HCT116 (cell line): ENCODE measurements around the gene TYROBP. TPM values are rescaled to one million over a fixed set of nuclear protein-coding genes. Genes with fewer than 3 reads are reported as not detected.

Experiments used
- ATAC-seq: fragments of 200-7000 bp; cut with Tn5 transposase; 2 replicates; pipeline ENCODE4 v1.9.1; 2020; ENCODE audit warnings: mild to moderate bottlenecking, moderate library complexity
- BruUV-seq: library from RNA; stranded (reverse); fragments of 400-500 nt; replicated peaks from 2 replicates; lab custom pipeline; 2021; lab: Mats Ljungman, UMichigan
- CTCF ChIA-PET: fragments of 300-600 bp; sonication (Branson Sonifier 250); formaldehyde crosslinking; loops from one replicate; lab custom pipeline; 2021; ENCODE audit warnings: antibody characterized with exemption; lab: Charles Lee
- POLR2A ChIA-PET: fragments of 300-600, 350-600 bp; sonication (Branson Sonifier 250); formaldehyde crosslinking; loops from one replicate; lab custom pipeline; 2021; ENCODE audit warnings: antibody characterized with exemption; lab: Charles Lee
- RAD21 ChIA-PET, 2 experiments: fragments of 300-600 bp; sonication (Branson Sonifier 250); formaldehyde crosslinking; loops; one replicate each; lab custom pipeline; 2023; ENCODE audit warnings: low total read pairs in 2 of 2; ENCODE audit not compliant: uncharacterized antibody in 2 of 2, unreplicated experiment in 2 of 2, low non-redundant PET in 1 of 2; lab: Charles Lee
- DNase-seq: peaks from one replicate; pipeline ENCODE4 v3.0.0-alpha.2; 2010; ENCODE audit warnings: low read depth, low spot score
- H2AFZ ChIP-seq: fragments of 200-600 bp; shearing (Covaris generic), sonication (generic); 2 replicates; pipeline ENCODE4 v1.6.1; 2017; ENCODE audit warnings: low read depth, mixed run types, mixed read lengths, antibody characterized with exemption, low read length; ENCODE audit not compliant: poor library complexity, severe bottlenecking
- H3K27ac ChIP-seq: 2 replicates; pipeline ENCODE4 v1.5.1; 2012; ENCODE audit warnings: low read depth, low read length
- H3K27me3 ChIP-seq: fragments of 200-600 bp; sonication (generic); 2 replicates; pipeline ENCODE4 v1.6.1; 2016; ENCODE audit warnings: mixed run types, low read length, mixed read lengths; ENCODE audit not compliant: insufficient read depth
- H3K36me3 ChIP-seq, 2 experiments: fragments of 200-500 bp in 1 of 2; fragments of 200-600 bp in 1 of 2; sonication (Bioruptor generic) in 1 of 2; sonication (generic) in 1 of 2; 2 replicates each; pipeline versions ENCODE4 v1.5.1 to v1.6.1; 2014 to 2016; ENCODE audit warnings: low read length in 2 of 2, inconsistent platforms in 1 of 2, mixed read lengths in 1 of 2, mixed run types in 1 of 2; ENCODE audit not compliant: insufficient read depth in 2 of 2, control insufficient read depth in 1 of 2
- H3K4me1 ChIP-seq, 2 experiments: fragments of 200-600 bp in 1 of 2; sonication (generic) in 1 of 2; 2 replicates each; pipeline versions ENCODE4 v1.5.1 to v1.6.1; 2012 to 2017; ENCODE audit warnings: low read length in 2 of 2, inconsistent platforms in 1 of 2, mild to moderate bottlenecking in 1 of 2, mixed read lengths in 1 of 2, mixed run types in 1 of 2, moderate library complexity in 1 of 2; ENCODE audit not compliant: insufficient read depth in 2 of 2, control insufficient read depth in 1 of 2
- H3K4me2 ChIP-seq: fragments of 200-600 bp; sonication (generic); 2 replicates; pipeline ENCODE4 v1.6.1; 2017; ENCODE audit warnings: mixed run types, low read length, mixed read lengths
- H3K4me3 ChIP-seq, 2 experiments: fragments of 200-600 bp in 1 of 2; sonication (generic) in 1 of 2; replicated peaks in 1 of 2; 2 replicates each; pipeline ENCODE4 v1.5.1; 2011 to 2016; ENCODE audit warnings: low read length in 2 of 2, control low read depth in 1 of 2, low read depth in 1 of 2, mild to moderate bottlenecking in 1 of 2, mixed read lengths in 1 of 2, mixed run types in 1 of 2
- H3K79me2 ChIP-seq: fragments of 200-600 bp; sonication (generic); 2 replicates; pipeline ENCODE4 v1.6.1; 2017; ENCODE audit warnings: mild to moderate bottlenecking, mixed run types, low read length, moderate library complexity, mixed read lengths; ENCODE audit not compliant: insufficient read depth
- H3K9ac ChIP-seq: fragments of 200-600 bp; sonication (generic); 2 replicates; pipeline ENCODE4 v1.6.1; 2016; ENCODE audit warnings: low read length, mixed read lengths
- H3K9me2 ChIP-seq: fragments of 200-600 bp; sonication (generic), shearing (Covaris generic); 2 replicates; pipeline ENCODE4 v1.6.1; 2017; ENCODE audit warnings: mixed run types, mild to moderate bottlenecking, moderate library complexity; ENCODE audit not compliant: insufficient read depth
- H3K9me3 ChIP-seq, 2 experiments: fragments of 200-500 bp in 1 of 2; fragments of 200-600 bp in 1 of 2; sonication (Bioruptor generic) in 1 of 2; sonication (generic) in 1 of 2; 2 replicates each; pipeline ENCODE4 v1.6.1; 2014 to 2017; ENCODE audit warnings: low read length in 2 of 2, mixed read lengths in 2 of 2, inconsistent platforms in 1 of 2, low read depth in 1 of 2, mild to moderate bottlenecking in 1 of 2, mixed run types in 1 of 2, moderate library complexity in 1 of 2; ENCODE audit not compliant: control insufficient read depth in 1 of 2, insufficient read depth in 1 of 2
- H4K20me1 ChIP-seq: fragments of 200-600 bp; sonication (generic), shearing (Covaris generic); 2 replicates; pipeline ENCODE4 v1.6.1; 2017; ENCODE audit warnings: mixed run types, mild to moderate bottlenecking, moderate library complexity; ENCODE audit not compliant: insufficient read depth
- ATF3 ChIP-seq: IDR thresholded peaks from 2 replicates; pipeline ENCODE4 v1.6.1; 2012
- CEBPB ChIP-seq: IDR thresholded peaks from 2 replicates; pipeline ENCODE4 v1.6.1; 2012; ENCODE audit warnings: low read depth
- EZH2 ChIP-seq: fragments of 200-600 bp; sonication (generic); IDR thresholded peaks from 2 replicates; pipeline ENCODE4 v1.6.1; 2017; ENCODE audit warnings: antibody characterized with exemption, mixed run types
- FOSL1 ChIP-seq: IDR thresholded peaks from 2 replicates; pipeline ENCODE4 v1.6.1; 2012; ENCODE audit warnings: low read depth
- JUND ChIP-seq: IDR thresholded peaks from 2 replicates; pipeline ENCODE4 v1.6.1; 2012
- MAX ChIP-seq: IDR thresholded peaks from 2 replicates; pipeline ENCODE4 v1.6.1; 2012
- POLR2A ChIP-seq: IDR thresholded peaks from 2 replicates; pipeline ENCODE4 v1.7.0; 2011; ENCODE audit warnings: borderline replicate concordance; ENCODE audit not compliant: insufficient read depth, insufficient read length; ENCODE audit errors: extremely low read depth
- POLR2AphosphoS5 ChIP-seq: IDR thresholded peaks from 2 replicates; pipeline ENCODE4 v1.6.1; 2011; ENCODE audit warnings: mild to moderate bottlenecking, low read depth, low read length, moderate library complexity
- REST ChIP-seq: IDR thresholded peaks from 2 replicates; pipeline ENCODE4 v1.6.1; 2012; ENCODE audit warnings: low read depth
- SIN3A ChIP-seq: IDR thresholded peaks from 2 replicates; pipeline ENCODE4 v1.6.1; 2012; ENCODE audit warnings: low read depth
- SP1 ChIP-seq: IDR thresholded peaks from 2 replicates; pipeline ENCODE4 v1.6.1; 2012; ENCODE audit warnings: low read depth
- TCF7L2 ChIP-seq: IDR thresholded peaks from 2 replicates; pipeline ENCODE4 v1.7.0; 2011; ENCODE audit warnings: borderline replicate concordance, inconsistent platforms; ENCODE audit not compliant: insufficient read depth, insufficient read length; ENCODE audit errors: extremely low read depth
- YY1 ChIP-seq: IDR thresholded peaks from 2 replicates; pipeline ENCODE4 v1.6.1; 2011; ENCODE audit warnings: low read length, low read depth, moderate library complexity, mild to moderate bottlenecking; ENCODE audit not compliant: insufficient replicate concordance; ENCODE audit errors: extremely low read depth
- ZBTB33 ChIP-seq: IDR thresholded peaks from 2 replicates; pipeline ENCODE4 v1.6.1; 2011; ENCODE audit warnings: mild to moderate bottlenecking, low read length, moderate library complexity; ENCODE audit not compliant: insufficient replicate concordance; ENCODE audit errors: extremely low read depth
- ZFX ChIP-seq: fragments of 450-650 bp; IDR thresholded peaks from 2 replicates; pipeline ENCODE4 v1.6.1; 2017
- intact Hi-C: fragments of 100-400 bp; cut with micrococcal nuclease; formaldehyde crosslinking; loops from 2 replicates; pipeline ENCODE4 v1.10.0; 2022
- total RNA-seq: library from RNA; stranded (reverse); gene quantifications from one replicate; pipeline ENCODE4 v1.2.1, GENCODE V29; 2021; ENCODE audit not compliant: unreplicated experiment

Gene TYROBP
- total RNA-seq, 1 experiment from 2014 or later = 0.49 TPM

- H3K4me2 ChIP-seq = no peak overlapping the region
- no peaks in the 10 kb centered on the region for H3K9me2 ChIP-seq
- no peak overlapping the region for H3K27ac ChIP-seq
- no peaks in the 10 kb centered on the region for H3K79me2 ChIP-seq
- H3K27me3 ChIP-seq = no peaks in the 10 kb centered on the region
- CTCF ChIA-PET = no interaction called here
- no peak overlapping the region for H3K4me3 ChIP-seq
- intact Hi-C loops = no loop called here
- RAD21 ChIA-PET = no interaction called here
- no peaks in the 10 kb centered on the region; a peak in 1 of 4 replicates for H3K36me3 ChIP-seq
- no peaks in the 10 kb centered on the region for H3K9me3 ChIP-seq
- ATAC-seq (no peak), DNase-seq (no peak)
- H3K9ac ChIP-seq = no peak overlapping the region
- no peaks in the 10 kb centered on the region for H4K20me1 ChIP-seq
- POLR2A ChIA-PET = no interaction called here
- BruUV-seq = no TSS peak
- peaks cover 4 to 16% of the 10 kb centered on the region in 2 experiments; a peak in 3 of 4 replicates for H3K4me1 ChIP-seq
- no peak for TF ChIP-seq YY1
- no peak for TF ChIP-seq POLR2A
- no peak for TF ChIP-seq JUND
- H2AFZ ChIP-seq = no peak overlapping the region
Measured at GRCh38 chr19:35874392-35874930, 33.6 kb downstream of the TYROBP start.

GRCh38 chr19:35872180-35872579, 35.9 kb downstream of the TYROBP start:
- Histone ChIP-seq H4K20me1 (no peaks in the 10 kb centered on the region), H3K4me2 (no peak overlapping the region), H3K27ac (no peak overlapping the region), H3K4me1 (peaks cover 15 to 30% of the 10 kb centered on the region in 2 experiments; a peak in 3 of 4 replicates), H3K9me2 (no peaks in the 10 kb centered on the region), H3K79me2 (no peaks in the 10 kb centered on the region), H3K27me3 (no peaks in the 10 kb centered on the region), H2AFZ (no peak overlapping the region), H3K4me3 (no peak overlapping the region), H3K36me3 (no peaks in the 10 kb centered on the region), H3K9me3 (no peaks in the 10 kb centered on the region), H3K9ac (no peak overlapping the region)
- ChIA-PET POLR2A (no interaction called here), RAD21 (no interaction called here), CTCF (no interaction called here)
- intact Hi-C loops = no loop called here
- no TSS peak for BruUV-seq
- DNase-seq (no peak), ATAC-seq (no peak)
- TF ChIP-seq ZFX (no peak), ZBTB33 (no peak), SIN3A (no peak), FOSL1 (no peak), MAX (no peak), POLR2AphosphoS5 (no peak), TCF7L2 (no peak), CEBPB (no peak), ATF3 (no peak), EZH2 (no peak), JUND (no peak), REST (no peak), SP1 (no peak)
